HepG2 (cell line): ENCODE data around the gene NTMT1. TPM values are rescaled to one million over a fixed set of nuclear protein-coding genes. Genes with fewer than 3 reads are reported as not detected.

Source experiments
- DNMT1 ChIP-seq: sonication (generic); formaldehyde crosslinking; IDR thresholded peaks from 2 replicates; pipeline ENCODE4 v1.5.1; 2020; ENCODE audit warnings: mild to moderate bottlenecking, missing genetic modification reagents
- ETV5 ChIP-seq: IDR thresholded peaks from 2 replicates; pipeline ENCODE4 v1.6.1; 2018; ENCODE audit warnings: missing biosample characterization, missing genetic modification reagents, inconsistent platforms, borderline replicate concordance
- KAT8 ChIP-seq: IDR thresholded peaks from 2 replicates; pipeline ENCODE4 v1.6.1; 2016; ENCODE audit warnings: missing genetic modification reagents, missing compliant biosample characterization
- KMT2A ChIP-seq: sonication (generic); formaldehyde crosslinking; IDR thresholded peaks from 2 replicates; pipeline ENCODE4 v1.4.0; 2020; ENCODE audit warnings: missing genetic modification reagents
- ZNF253 ChIP-seq: sonication (generic); formaldehyde crosslinking; IDR thresholded peaks from 2 replicates; pipeline ENCODE4 v1.8.0; 2022; ENCODE audit warnings: mild to moderate bottlenecking, missing genetic modification reagents, borderline replicate concordance
- ZNF354B ChIP-seq: sonication (generic); formaldehyde crosslinking; IDR thresholded peaks from 2 replicates; pipeline ENCODE4 v1.8.0; 2022; ENCODE audit warnings: mild to moderate bottlenecking, missing genetic modification reagents
- ZNF451 ChIP-seq: sonication (generic); formaldehyde crosslinking; IDR thresholded peaks from 2 replicates; pipeline ENCODE4 v1.5.0; 2020; ENCODE audit warnings: mild to moderate bottlenecking, missing genetic modification reagents
- ZNF564 ChIP-seq: sonication (generic); formaldehyde crosslinking; IDR thresholded peaks from 2 replicates; pipeline ENCODE4 v1.8.1; 2023; ENCODE audit warnings: mild to moderate bottlenecking, missing genetic modification reagents
- ZNF607 ChIP-seq: sonication (generic); formaldehyde crosslinking; IDR thresholded peaks from 2 replicates; pipeline ENCODE4 v1.5.1; 2020; ENCODE audit warnings: missing genetic modification reagents, mild to moderate bottlenecking, borderline replicate concordance
- ZNF772 ChIP-seq: sonication (generic); formaldehyde crosslinking; IDR thresholded peaks from 2 replicates; pipeline ENCODE4 v1.5.0; 2020; ENCODE audit warnings: mild to moderate bottlenecking, missing genetic modification reagents
- ZZZ3 ChIP-seq: sonication (generic); formaldehyde crosslinking; IDR thresholded peaks from 2 replicates; pipeline ENCODE4 v1.4.0; 2020; ENCODE audit warnings: missing genetic modification reagents, mild to moderate bottlenecking, borderline replicate concordance
- polyA plus RNA-seq, 8 experiments: library from polyadenylated mRNA; depleted of rRNA in 3 of 8; stranded (reverse) in 7 of 8; unstranded in 1 of 8; fragments of >200 nt; fragmentation: Illumina TruSeq in 4 of 8; extraction: Trizol in 4 of 8; gene quantifications; 2 replicates each; pipeline versions ENCODE4 v1.2.1 to v1.2.3, GENCODE V29; 2011 to 2016; ENCODE audit warnings: low read depth in 4 of 8, missing spikeins in 1 of 8, mixed read lengths in 1 of 8; ENCODE audit not compliant: insufficient read depth in 1 of 8
- total RNA-seq, 5 experiments: library from RNA; depleted of rRNA; stranded (reverse); fragments of >200 nt; fragmentation: Illumina TruSeq; extraction: Trizol; gene quantifications; 2 replicates each; pipeline ENCODE4 v1.2.3, GENCODE V29; 2016; ENCODE audit warnings: low read depth in 1 of 5
- TF ChIP-seq, protein P1 (sequence below): sonication (generic); formaldehyde crosslinking; IDR thresholded peaks from 2 replicates; pipeline ENCODE4 v1.5.1; 2020; ENCODE audit warnings: mild to moderate bottlenecking, missing genetic modification reagents
- TF ChIP-seq, protein P2 (sequence below): sonication (generic); formaldehyde crosslinking; IDR thresholded peaks from 2 replicates; pipeline ENCODE4 v1.4.0; 2020; ENCODE audit warnings: missing genetic modification reagents
- TF ChIP-seq, protein P3 (sequence below): sonication (generic); formaldehyde crosslinking; IDR thresholded peaks from 2 replicates; pipeline ENCODE4 v1.4.0; 2020; ENCODE audit warnings: mild to moderate bottlenecking, low read depth, missing genetic modification reagents
- TF ChIP-seq, protein P4 (sequence below): IDR thresholded peaks from 2 replicates; pipeline ENCODE4 v1.6.1; 2016; ENCODE audit warnings: missing compliant biosample characterization, missing genetic modification reagents, borderline replicate concordance
- TF ChIP-seq, protein P5 (sequence below): sonication (generic); formaldehyde crosslinking; IDR thresholded peaks from 2 replicates; pipeline ENCODE4 v1.4.0; 2020; ENCODE audit warnings: missing genetic modification reagents, borderline replicate concordance
- TF ChIP-seq, protein P6 (sequence below): sonication (generic); formaldehyde crosslinking; IDR thresholded peaks from 2 replicates; pipeline ENCODE4 v1.5.0; 2020; ENCODE audit warnings: mild to moderate bottlenecking, missing genetic modification reagents, borderline replicate concordance

NTMT1 gene
- total and polyA plus RNA-seq, 2 of the 13 experiments (the other 11 are each of a cell fraction or from before 2014, with no cell fraction given) = 49.1 to 53.8 TPM

DNA sequence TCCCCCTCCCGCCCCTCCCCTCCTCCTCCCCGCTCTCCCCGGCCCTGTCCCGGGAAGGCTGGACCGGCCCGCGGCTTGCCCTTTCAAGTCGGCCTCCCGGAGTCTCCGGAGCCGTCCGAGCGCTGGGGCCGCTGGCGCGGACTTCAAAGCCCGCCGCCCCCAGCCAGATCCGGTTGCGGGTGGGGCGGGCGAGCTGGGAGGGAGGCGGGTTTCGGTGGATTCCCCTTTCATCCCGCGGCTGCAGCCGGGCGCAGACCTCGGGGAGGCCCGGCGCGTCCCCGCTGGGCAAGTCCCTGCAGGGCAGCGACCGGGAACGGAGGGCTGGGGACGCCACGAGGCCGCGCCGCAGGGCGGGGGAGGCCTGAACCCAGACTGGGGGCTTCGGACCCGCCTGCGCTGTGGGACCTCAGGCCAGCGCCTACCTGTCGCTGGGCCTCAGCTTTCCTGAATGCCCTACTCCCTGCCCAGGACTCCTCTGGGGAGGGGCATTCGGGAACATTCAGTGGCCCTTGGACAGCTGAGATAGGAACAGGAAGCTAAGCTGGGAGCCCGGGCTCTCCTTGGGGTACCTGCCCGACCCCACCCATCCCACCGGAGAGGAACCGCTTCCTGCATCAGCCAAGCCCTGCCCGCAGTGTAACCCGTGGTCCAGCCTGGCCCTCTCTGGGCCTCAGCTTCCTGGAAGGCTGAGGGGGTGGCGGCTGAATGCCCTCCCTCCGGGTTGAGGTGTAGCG lies 28.4 kb upstream of the NTMT1 start (continued):
- 0 out of 2 replicates have a peak, but pooled peaks have one; percentile 13 for TF ChIP-seq ZZZ3 (CRISPR knock-in tag)
- TF ChIP-seq, protein P1, sequence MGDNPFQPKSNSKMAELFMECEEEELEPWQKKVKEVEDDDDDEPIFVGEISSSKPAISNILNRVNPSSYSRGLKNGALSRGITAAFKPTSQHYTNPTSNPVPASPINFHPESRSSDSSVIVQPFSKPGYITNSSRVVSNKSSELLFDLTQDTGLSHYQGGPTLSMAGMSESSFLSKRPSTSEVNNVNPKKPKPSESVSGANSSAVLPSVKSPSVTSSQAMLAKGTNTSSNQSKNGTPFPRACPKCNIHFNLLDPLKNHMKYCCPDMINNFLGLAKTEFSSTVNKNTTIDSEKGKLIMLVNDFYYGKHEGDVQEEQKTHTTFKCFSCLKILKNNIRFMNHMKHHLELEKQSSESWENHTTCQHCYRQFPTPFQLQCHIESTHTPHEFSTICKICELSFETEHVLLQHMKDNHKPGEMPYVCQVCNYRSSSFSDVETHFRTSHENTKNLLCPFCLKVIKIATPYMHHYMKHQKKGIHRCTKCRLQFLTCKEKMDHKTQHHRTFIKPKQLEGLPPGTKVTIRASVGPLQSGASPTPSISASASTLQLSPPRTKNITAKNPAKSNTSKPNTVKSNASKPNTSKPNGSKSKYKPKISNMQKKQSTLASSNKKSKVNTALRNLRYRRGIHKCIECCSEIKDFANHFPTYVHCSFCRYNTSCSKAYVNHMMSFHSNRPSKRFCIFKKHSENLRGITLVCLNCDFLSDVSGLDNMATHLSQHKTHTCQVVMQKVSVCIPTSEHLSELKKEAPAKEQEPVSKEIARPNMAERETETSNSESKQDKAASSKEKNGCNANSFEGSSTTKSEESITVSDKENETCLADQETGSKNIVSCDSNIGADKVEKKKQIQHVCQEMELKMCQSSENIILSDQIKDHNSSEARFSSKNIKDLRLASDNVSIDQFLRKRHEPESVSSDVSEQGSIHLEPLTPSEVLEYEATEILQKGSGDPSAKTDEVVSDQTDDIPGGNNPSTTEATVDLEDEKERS = no peak
- TF ChIP-seq, protein P2, sequence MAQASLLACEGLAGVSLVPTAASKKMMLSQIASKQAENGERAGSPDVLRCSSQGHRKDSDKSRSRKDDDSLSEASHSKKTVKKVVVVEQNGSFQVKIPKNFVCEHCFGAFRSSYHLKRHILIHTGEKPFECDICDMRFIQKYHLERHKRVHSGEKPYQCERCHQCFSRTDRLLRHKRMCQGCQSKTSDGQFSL (CRISPR knock-in tag) = no peak; the same call in 1 of the 2 replicates
- peak; percentile 52; the same call in 1 of the 2 replicates for TF ChIP-seq KMT2A
- TF ChIP-seq DNMT1 (CRISPR knock-in tag) = 0 out of 2 replicates have a peak, but pooled peaks have one; percentile 12
- 0 out of 2 replicates have a peak, but pooled peaks have one; percentile 63 for TF ChIP-seq ZNF354B (CRISPR knock-in tag)
- TF ChIP-seq, protein P3, sequence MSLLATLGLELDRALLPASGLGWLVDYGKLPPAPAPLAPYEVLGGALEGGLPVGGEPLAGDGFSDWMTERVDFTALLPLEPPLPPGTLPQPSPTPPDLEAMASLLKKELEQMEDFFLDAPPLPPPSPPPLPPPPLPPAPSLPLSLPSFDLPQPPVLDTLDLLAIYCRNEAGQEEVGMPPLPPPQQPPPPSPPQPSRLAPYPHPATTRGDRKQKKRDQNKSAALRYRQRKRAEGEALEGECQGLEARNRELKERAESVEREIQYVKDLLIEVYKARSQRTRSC (CRISPR knock-in tag) = no peak
- peak; percentile 72; the same call in 1 of the 2 replicates for TF ChIP-seq ZNF607 (CRISPR knock-in tag)
- TF ChIP-seq ZNF451 (CRISPR knock-in tag) = no peak; the same call in 1 of the 2 replicates
- TF ChIP-seq KAT8 (CRISPR knock-in tag) = peak; percentile 78
- TF ChIP-seq ETV5 = peak; percentile 100
- TF ChIP-seq, protein P4, sequence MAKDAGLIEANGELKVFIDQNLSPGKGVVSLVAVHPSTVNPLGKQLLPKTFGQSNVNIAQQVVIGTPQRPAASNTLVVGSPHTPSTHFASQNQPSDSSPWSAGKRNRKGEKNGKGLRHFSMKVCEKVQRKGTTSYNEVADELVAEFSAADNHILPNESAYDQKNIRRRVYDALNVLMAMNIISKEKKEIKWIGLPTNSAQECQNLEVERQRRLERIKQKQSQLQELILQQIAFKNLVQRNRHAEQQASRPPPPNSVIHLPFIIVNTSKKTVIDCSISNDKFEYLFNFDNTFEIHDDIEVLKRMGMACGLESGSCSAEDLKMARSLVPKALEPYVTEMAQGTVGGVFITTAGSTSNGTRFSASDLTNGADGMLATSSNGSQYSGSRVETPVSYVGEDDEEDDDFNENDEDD (CRISPR knock-in tag) = peak; percentile 66; the same call in 1 of the 2 replicates
- TF ChIP-seq, protein P5, sequence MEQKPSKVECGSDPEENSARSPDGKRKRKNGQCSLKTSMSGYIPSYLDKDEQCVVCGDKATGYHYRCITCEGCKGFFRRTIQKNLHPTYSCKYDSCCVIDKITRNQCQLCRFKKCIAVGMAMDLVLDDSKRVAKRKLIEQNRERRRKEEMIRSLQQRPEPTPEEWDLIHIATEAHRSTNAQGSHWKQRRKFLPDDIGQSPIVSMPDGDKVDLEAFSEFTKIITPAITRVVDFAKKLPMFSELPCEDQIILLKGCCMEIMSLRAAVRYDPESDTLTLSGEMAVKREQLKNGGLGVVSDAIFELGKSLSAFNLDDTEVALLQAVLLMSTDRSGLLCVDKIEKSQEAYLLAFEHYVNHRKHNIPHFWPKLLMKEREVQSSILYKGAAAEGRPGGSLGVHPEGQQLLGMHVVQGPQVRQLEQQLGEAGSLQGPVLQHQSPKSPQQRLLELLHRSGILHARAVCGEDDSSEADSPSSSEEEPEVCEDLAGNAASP (CRISPR knock-in tag) = peak; percentile 89
- peak; percentile 88 for TF ChIP-seq ZNF564
- TF ChIP-seq ZNF253 (CRISPR knock-in tag) = no peak
- TF ChIP-seq, protein P6, sequence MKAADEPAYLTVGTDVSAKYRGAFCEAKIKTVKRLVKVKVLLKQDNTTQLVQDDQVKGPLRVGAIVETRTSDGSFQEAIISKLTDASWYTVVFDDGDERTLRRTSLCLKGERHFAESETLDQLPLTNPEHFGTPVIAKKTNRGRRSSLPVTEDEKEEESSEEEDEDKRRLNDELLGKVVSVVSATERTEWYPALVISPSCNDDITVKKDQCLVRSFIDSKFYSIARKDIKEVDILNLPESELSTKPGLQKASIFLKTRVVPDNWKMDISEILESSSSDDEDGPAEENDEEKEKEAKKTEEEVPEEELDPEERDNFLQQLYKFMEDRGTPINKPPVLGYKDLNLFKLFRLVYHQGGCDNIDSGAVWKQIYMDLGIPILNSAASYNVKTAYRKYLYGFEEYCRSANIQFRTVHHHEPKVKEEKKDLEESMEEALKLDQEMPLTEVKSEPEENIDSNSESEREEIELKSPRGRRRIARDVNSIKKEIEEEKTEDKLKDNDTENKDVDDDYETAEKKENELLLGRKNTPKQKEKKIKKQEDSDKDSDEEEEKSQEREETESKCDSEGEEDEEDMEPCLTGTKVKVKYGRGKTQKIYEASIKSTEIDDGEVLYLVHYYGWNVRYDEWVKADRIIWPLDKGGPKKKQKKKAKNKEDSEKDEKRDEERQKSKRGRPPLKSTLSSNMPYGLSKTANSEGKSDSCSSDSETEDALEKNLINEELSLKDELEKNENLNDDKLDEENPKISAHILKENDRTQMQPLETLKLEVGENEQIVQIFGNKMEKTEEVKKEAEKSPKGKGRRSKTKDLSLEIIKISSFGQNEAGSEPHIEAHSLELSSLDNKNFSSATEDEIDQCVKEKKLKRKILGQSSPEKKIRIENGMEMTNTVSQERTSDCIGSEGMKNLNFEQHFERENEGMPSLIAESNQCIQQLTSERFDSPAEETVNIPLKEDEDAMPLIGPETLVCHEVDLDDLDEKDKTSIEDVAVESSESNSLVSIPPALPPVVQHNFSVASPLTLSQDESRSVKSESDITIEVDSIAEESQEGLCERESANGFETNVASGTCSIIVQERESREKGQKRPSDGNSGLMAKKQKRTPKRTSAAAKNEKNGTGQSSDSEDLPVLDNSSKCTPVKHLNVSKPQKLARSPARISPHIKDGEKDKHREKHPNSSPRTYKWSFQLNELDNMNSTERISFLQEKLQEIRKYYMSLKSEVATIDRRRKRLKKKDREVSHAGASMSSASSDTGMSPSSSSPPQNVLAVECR (CRISPR knock-in tag) = peak; percentile 62; the same call in 1 of the 2 replicates
- TF ChIP-seq ZNF772 (CRISPR knock-in tag) = peak; percentile 90
